Measurements from ENCODE around the gene ATG7.

ATG7 gene

DNA sequence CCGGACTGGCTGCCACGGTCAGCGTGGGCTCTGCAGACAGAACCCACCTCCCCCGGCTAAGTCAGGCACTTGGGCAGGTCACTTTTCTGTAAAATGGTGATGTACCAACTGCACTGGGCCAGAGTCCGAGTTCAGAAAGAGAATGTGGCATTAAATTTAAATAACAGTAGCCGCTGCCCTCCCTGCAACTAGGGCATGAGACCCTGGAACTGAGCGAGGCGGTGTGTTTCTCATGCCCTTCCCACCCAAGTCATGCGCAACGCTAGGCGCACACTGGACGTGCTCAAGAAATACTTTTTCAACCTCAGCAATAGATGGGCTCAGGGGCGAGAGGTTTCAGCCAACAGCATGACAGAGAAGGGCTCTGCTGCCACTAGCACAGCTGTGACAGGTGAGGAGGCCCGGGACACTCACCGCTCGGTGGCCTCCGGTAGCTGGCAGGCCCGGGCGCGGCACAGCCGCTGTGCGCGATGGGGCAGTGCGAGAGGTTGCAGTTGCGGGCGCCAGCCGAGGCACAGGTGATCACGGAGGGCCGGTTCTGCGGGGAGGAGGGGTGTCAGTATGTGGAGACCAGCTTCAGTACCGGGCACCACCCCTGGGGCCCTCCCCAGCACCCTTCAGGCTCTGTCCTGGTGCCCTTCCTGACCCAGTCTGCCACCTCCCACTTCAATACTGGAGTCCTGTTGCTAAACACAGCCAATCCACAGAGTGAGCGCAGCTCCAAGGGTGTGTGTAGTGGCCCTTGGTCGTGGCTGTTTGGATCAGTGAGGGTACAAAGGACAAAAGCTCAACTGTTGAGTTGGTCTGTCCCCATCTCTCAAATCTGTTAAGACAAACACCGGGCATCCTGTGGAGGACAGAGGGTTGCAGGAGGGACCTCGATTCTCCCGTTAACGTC, 287.0 kb downstream of the ATG7 start:
- Histone ChIP-seq H2BK120ac (ENCODE audit: low read depth, low read length) (no peak overlapping the region), H3K9me3 (replicated peaks in 1 of 2; ENCODE audit: control insufficient read depth in 2 of 2, insufficient read depth in 1 of 2, low read depth in 1 of 2, low read length in 2 of 2) (peaks cover 0 to 2% of the 10 kb centered on the region in 2 donors), H3K4me3 (ENCODE audit: low read length in 2 of 2) (no peak overlapping the region), H4K8ac (ENCODE audit: low read depth, low read length) (no peak overlapping the region), H3K14ac (ENCODE audit: low read length) (no peak overlapping the region), H2AK5ac (ENCODE audit: low read depth, low read length) (no peak overlapping the region), H3K4ac (ENCODE audit: low read length) (no peak overlapping the region), H3K4me2 (ENCODE audit: insufficient read depth, low read length, poor library complexity, severe bottlenecking) (no peak overlapping the region), H3K27ac (replicated peaks; ENCODE audit: low read length) (no peak overlapping the region), H3K27me3 (ENCODE audit: control insufficient read depth in 3 of 3, insufficient read depth in 3 of 3, low read depth in 1 of 3, low read length in 3 of 3) (peaks cover 0 to 2% (median 0%) of the 10 kb centered on the region in 3 experiments), H2AFZ (ENCODE audit: low read length) (no peak overlapping the region), H3K18ac (ENCODE audit: low read length) (no peak overlapping the region), H3K4me1 (ENCODE audit: control insufficient read depth in 2 of 2, insufficient read depth in 1 of 2, low read depth in 1 of 2, low read length in 2 of 2) (peaks cover 12 to 39% of the 10 kb centered on the region in 2 donors), H2BK15ac (ENCODE audit: low read length) (no peak overlapping the region), H4K91ac (ENCODE audit: low read depth, low read length, poor library complexity) (no peak overlapping the region), H3K79me1 (ENCODE audit: low read depth, low read length) (peaks cover 16% of the 10 kb centered on the region), H3K9ac (ENCODE audit: low read depth, low read length, poor library complexity) (no peak overlapping the region), H3K36me3 (replicated peaks in 1 of 2; ENCODE audit: control insufficient read depth in 2 of 2, insufficient read depth in 2 of 2, low read length in 2 of 2) (peaks cover 50 to 97% of the 10 kb centered on the region in 2 donors), H2BK12ac (ENCODE audit: low read length) (no peak overlapping the region), H2BK5ac (ENCODE audit: low read length) (no peak overlapping the region), H3K23ac (ENCODE audit: low read depth, low read length, poor library complexity) (no peak overlapping the region)
- WGBS, 2 donors (ENCODE audit: extremely low coverage in 2 of 2, insufficient read length in 2 of 2, insufficient replicate concordance in 1 of 2) = no CpG with 5 or more reads among the region's 37 CpGs
- DNase-seq (ENCODE audit: low spot score) = no peak

DNA sequence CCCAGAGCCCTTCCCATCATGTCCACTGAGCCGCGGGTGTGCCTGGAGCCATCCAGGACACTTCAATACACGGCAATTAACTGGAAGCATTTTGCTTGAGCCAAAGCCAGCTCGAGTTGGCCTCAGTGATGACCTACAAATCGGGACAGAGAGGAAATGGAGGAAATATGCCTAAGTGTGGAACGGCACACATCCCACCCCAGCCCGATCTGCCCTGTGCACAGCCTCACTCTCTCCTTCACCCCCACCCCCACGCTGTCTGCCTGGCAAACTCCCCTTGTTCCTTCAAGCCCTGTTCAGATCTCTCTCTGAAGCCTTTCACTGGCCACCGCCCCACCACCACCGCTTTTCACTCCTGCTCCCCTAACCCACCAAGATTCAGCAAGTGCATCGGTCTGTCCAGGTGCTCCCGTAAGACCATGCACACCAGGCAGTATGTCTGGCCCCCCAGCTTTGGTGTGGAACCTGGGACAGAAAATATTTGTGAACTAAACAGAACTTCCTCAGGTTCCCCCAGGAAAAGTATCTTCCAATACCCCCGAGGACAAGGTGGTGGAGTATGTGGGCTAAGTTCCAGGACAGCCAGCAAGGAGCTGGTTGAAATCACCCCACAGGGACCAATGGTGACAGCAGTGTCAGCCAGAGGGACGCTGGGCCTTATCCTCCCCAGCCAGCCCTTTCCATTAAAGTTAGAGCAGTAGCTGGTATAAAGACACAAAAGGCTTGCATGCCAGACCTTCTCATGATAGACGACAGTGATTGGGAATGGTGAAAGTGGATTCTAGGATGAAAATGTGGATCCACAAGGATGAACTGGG, 287.8 kb downstream of the ATG7 start:
- no peak overlapping the region for H3K27ac ChIP-seq (replicated peaks; ENCODE audit: low read length)

DNA sequence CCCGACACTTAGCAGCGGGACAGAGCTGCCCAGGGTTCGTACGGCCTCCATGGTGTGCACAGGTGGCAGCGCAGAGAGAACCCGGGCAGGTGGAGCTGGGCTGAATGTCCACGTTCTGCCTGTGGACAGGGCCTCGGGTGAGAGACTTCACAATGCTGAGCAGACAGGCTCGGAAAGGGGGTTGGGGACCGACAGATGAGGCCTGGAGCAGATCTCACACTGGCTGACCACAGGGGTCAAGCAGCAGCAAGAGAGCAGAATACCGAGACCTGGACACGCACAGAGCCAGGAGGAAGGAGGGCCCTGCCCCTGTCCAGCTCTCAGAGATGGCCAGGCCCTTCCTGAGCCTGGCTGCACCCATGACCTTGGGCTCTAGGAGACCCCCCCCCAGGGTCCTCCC, 288.5 kb downstream of the ATG7 start:
- no peak for DNase-seq (ENCODE audit: low spot score)
- H3K27ac ChIP-seq (replicated peaks; ENCODE audit: low read length) = no peak overlapping the region

More for the DNA sequence above, 287.8 kb downstream of the ATG7 start:
- Histone ChIP-seq H3K4me1 (ENCODE audit: control insufficient read depth in 2 of 2, insufficient read depth in 1 of 2, low read depth in 1 of 2, low read length in 2 of 2) (peaks cover 12 to 39% of the 10 kb centered on the region in 2 donors), H2BK5ac (ENCODE audit: low read length) (no peak overlapping the region), H2BK120ac (ENCODE audit: low read depth, low read length) (no peak overlapping the region), H2AFZ (ENCODE audit: low read length) (no peak overlapping the region), H3K4me3 (ENCODE audit: low read length in 2 of 2) (no peak overlapping the region), H3K4ac (ENCODE audit: low read length) (no peak overlapping the region), H3K9ac (ENCODE audit: low read depth, low read length, poor library complexity) (no peak overlapping the region), H3K18ac (ENCODE audit: low read length) (no peak overlapping the region), H3K9me3 (replicated peaks in 1 of 2; ENCODE audit: control insufficient read depth in 2 of 2, insufficient read depth in 1 of 2, low read depth in 1 of 2, low read length in 2 of 2) (peaks cover 0 to 2% of the 10 kb centered on the region in 2 donors), H4K91ac (ENCODE audit: low read depth, low read length, poor library complexity) (no peak overlapping the region), H2BK15ac (ENCODE audit: low read length) (no peak overlapping the region), H3K4me2 (ENCODE audit: insufficient read depth, low read length, poor library complexity, severe bottlenecking) (no peak overlapping the region), H3K79me1 (ENCODE audit: low read depth, low read length) (peaks cover 24% of the 10 kb centered on the region), H3K36me3 (replicated peaks in 1 of 2; ENCODE audit: control insufficient read depth in 2 of 2, insufficient read depth in 2 of 2, low read length in 2 of 2) (peaks cover 48 to 96% of the 10 kb centered on the region in 2 donors), H3K14ac (ENCODE audit: low read length) (no peak overlapping the region), H3K23ac (ENCODE audit: low read depth, low read length, poor library complexity) (no peak overlapping the region), H3K27me3 (ENCODE audit: control insufficient read depth in 3 of 3, insufficient read depth in 3 of 3, low read depth in 1 of 3, low read length in 3 of 3) (peaks cover 0 to 2% (median 0%) of the 10 kb centered on the region in 3 experiments), H2AK5ac (ENCODE audit: low read depth, low read length) (no peak overlapping the region), H4K8ac (ENCODE audit: low read depth, low read length) (no peak overlapping the region), H2BK12ac (ENCODE audit: low read length) (no peak overlapping the region)
- DNase-seq (ENCODE audit: low spot score) = no peak
- WGBS, 2 donors (ENCODE audit: extremely low coverage in 2 of 2, insufficient read length in 2 of 2, insufficient replicate concordance in 1 of 2) = no CpG with 5 or more reads among the region's 15 CpGs

More for the DNA sequence above, 288.5 kb downstream of the ATG7 start:
- no CpG with 5 or more reads among the region's 12 CpGs for WGBS, 2 donors (ENCODE audit: extremely low coverage in 2 of 2, insufficient read length in 2 of 2, insufficient replicate concordance in 1 of 2)
- no peak overlapping the region for H4K8ac ChIP-seq (ENCODE audit: low read depth, low read length)
- H3K18ac ChIP-seq (ENCODE audit: low read length) = peak overlapping the region; percentile 35
- H3K14ac ChIP-seq (ENCODE audit: low read length) = no peak overlapping the region
- no peak overlapping the region for H2AFZ ChIP-seq (ENCODE audit: low read length)
- peaks cover 30% of the 10 kb centered on the region for H3K79me1 ChIP-seq (ENCODE audit: low read depth, low read length)
- no peak overlapping the region for H2BK120ac ChIP-seq (ENCODE audit: low read depth, low read length)
- H2BK5ac ChIP-seq (ENCODE audit: low read length) = peak overlapping the region; percentile 45
- no peak overlapping the region for H3K4ac ChIP-seq (ENCODE audit: low read length)
- no peak overlapping the region for H3K23ac ChIP-seq (ENCODE audit: low read depth, low read length, poor library complexity)
- no peak overlapping the region for H2BK12ac ChIP-seq (ENCODE audit: low read length)
- peaks cover 52 to 96% of the 10 kb centered on the region in 2 donors for H3K36me3 ChIP-seq (replicated peaks in 1 of 2; ENCODE audit: control insufficient read depth in 2 of 2, insufficient read depth in 2 of 2, low read length in 2 of 2)
- H3K4me3 ChIP-seq (ENCODE audit: low read length in 2 of 2) = no peak overlapping the region
- no peak overlapping the region for H3K4me2 ChIP-seq (ENCODE audit: insufficient read depth, low read length, poor library complexity, severe bottlenecking)
- no peak overlapping the region for H2AK5ac ChIP-seq (ENCODE audit: low read depth, low read length)
- H3K27me3 ChIP-seq (ENCODE audit: control insufficient read depth in 3 of 3, insufficient read depth in 3 of 3, low read depth in 1 of 3, low read length in 3 of 3) = peaks cover 0 to 2% (median 0%) of the 10 kb centered on the region in 3 experiments
- no peak overlapping the region for H4K91ac ChIP-seq (ENCODE audit: low read depth, low read length, poor library complexity)
- peaks cover 0 to 2% of the 10 kb centered on the region in 2 donors for H3K9me3 ChIP-seq (replicated peaks in 1 of 2; ENCODE audit: control insufficient read depth in 2 of 2, insufficient read depth in 1 of 2, low read depth in 1 of 2, low read length in 2 of 2)
- H3K4me1 ChIP-seq (ENCODE audit: control insufficient read depth in 2 of 2, insufficient read depth in 1 of 2, low read depth in 1 of 2, low read length in 2 of 2) = peaks cover 12 to 37% of the 10 kb centered on the region in 2 donors
- no peak overlapping the region for H2BK15ac ChIP-seq (ENCODE audit: low read length)
- peak overlapping the region; percentile 54 for H3K9ac ChIP-seq (ENCODE audit: low read depth, low read length, poor library complexity)
